Measurements from ENCODE around the gene RASA2. TPM values are rescaled to one million over a fixed set of nuclear protein-coding genes. Genes with fewer than 3 reads are reported as not detected.

Gene RASA2
- total and polyA plus RNA-seq, 2 of the 8 experiments (the other 6 are each of a cell fraction or from before 2014, with no cell fraction given) = 3.5 to 15.9 TPM

GRCh38 chr3:141618938-141619337 lies 132.1 kb downstream of the RASA2 start (continued):
- TF ChIP-seq, protein P1, sequence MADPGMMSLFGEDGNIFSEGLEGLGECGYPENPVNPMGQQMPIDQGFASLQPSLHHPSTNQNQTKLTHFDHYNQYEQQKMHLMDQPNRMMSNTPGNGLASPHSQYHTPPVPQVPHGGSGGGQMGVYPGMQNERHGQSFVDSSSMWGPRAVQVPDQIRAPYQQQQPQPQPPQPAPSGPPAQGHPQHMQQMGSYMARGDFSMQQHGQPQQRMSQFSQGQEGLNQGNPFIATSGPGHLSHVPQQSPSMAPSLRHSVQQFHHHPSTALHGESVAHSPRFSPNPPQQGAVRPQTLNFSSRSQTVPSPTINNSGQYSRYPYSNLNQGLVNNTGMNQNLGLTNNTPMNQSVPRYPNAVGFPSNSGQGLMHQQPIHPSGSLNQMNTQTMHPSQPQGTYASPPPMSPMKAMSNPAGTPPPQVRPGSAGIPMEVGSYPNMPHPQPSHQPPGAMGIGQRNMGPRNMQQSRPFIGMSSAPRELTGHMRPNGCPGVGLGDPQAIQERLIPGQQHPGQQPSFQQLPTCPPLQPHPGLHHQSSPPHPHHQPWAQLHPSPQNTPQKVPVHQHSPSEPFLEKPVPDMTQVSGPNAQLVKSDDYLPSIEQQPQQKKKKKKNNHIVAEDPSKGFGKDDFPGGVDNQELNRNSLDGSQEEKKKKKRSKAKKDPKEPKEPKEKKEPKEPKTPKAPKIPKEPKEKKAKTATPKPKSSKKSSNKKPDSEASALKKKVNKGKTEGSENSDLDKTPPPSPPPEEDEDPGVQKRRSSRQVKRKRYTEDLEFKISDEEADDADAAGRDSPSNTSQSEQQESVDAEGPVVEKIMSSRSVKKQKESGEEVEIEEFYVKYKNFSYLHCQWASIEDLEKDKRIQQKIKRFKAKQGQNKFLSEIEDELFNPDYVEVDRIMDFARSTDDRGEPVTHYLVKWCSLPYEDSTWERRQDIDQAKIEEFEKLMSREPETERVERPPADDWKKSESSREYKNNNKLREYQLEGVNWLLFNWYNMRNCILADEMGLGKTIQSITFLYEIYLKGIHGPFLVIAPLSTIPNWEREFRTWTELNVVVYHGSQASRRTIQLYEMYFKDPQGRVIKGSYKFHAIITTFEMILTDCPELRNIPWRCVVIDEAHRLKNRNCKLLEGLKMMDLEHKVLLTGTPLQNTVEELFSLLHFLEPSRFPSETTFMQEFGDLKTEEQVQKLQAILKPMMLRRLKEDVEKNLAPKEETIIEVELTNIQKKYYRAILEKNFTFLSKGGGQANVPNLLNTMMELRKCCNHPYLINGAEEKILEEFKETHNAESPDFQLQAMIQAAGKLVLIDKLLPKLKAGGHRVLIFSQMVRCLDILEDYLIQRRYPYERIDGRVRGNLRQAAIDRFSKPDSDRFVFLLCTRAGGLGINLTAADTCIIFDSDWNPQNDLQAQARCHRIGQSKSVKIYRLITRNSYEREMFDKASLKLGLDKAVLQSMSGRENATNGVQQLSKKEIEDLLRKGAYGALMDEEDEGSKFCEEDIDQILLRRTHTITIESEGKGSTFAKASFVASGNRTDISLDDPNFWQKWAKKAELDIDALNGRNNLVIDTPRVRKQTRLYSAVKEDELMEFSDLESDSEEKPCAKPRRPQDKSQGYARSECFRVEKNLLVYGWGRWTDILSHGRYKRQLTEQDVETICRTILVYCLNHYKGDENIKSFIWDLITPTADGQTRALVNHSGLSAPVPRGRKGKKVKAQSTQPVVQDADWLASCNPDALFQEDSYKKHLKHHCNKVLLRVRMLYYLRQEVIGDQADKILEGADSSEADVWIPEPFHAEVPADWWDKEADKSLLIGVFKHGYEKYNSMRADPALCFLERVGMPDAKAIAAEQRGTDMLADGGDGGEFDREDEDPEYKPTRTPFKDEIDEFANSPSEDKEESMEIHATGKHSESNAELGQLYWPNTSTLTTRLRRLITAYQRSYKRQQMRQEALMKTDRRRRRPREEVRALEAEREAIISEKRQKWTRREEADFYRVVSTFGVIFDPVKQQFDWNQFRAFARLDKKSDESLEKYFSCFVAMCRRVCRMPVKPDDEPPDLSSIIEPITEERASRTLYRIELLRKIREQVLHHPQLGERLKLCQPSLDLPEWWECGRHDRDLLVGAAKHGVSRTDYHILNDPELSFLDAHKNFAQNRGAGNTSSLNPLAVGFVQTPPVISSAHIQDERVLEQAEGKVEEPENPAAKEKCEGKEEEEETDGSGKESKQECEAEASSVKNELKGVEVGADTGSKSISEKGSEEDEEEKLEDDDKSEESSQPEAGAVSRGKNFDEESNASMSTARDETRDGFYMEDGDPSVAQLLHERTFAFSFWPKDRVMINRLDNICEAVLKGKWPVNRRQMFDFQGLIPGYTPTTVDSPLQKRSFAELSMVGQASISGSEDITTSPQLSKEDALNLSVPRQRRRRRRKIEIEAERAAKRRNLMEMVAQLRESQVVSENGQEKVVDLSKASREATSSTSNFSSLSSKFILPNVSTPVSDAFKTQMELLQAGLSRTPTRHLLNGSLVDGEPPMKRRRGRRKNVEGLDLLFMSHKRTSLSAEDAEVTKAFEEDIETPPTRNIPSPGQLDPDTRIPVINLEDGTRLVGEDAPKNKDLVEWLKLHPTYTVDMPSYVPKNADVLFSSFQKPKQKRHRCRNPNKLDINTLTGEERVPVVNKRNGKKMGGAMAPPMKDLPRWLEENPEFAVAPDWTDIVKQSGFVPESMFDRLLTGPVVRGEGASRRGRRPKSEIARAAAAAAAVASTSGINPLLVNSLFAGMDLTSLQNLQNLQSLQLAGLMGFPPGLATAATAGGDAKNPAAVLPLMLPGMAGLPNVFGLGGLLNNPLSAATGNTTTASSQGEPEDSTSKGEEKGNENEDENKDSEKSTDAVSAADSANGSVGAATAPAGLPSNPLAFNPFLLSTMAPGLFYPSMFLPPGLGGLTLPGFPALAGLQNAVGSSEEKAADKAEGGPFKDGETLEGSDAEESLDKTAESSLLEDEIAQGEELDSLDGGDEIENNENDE (IDR thresholded peaks at IDR 0.05; ENCODE audit: insufficient replicate concordance, low read length) = no peak
- TF ChIP-seq EZH2 (IDR thresholded peaks at IDR 0.05; ENCODE audit: low read depth, low read length, severe bottlenecking) (no peak), TEAD4 (IDR thresholded peaks at IDR 0.05; ENCODE audit: low read depth, low read length) (no peak), RXRA (IDR thresholded peaks at IDR 0.05; ENCODE audit: insufficient read depth, low read depth, low read length) (no peak), PHF8 (conservative IDR thresholded peaks at IDR 0.05; ENCODE audit: low read depth, low read length) (no peak), POLR2A (IDR thresholded peaks at IDR 0.05; ENCODE audit: control extremely low read depth in 1 of 2, low read depth in 2 of 2, low read length in 2 of 2) (no peak), POU5F1 (IDR thresholded peaks at IDR 0.05; ENCODE audit: low read depth, low read length) (no peak), CREB1 (IDR thresholded peaks at IDR 0.05) (no peak), RFX5 (IDR thresholded peaks at IDR 0.05; ENCODE audit: borderline replicate concordance, low read depth, low read length) (no peak), RBBP5 (IDR thresholded peaks at IDR 0.05; ENCODE audit: borderline replicate concordance, low read depth, low read length) (no peak)
- TF ChIP-seq, protein P2, sequence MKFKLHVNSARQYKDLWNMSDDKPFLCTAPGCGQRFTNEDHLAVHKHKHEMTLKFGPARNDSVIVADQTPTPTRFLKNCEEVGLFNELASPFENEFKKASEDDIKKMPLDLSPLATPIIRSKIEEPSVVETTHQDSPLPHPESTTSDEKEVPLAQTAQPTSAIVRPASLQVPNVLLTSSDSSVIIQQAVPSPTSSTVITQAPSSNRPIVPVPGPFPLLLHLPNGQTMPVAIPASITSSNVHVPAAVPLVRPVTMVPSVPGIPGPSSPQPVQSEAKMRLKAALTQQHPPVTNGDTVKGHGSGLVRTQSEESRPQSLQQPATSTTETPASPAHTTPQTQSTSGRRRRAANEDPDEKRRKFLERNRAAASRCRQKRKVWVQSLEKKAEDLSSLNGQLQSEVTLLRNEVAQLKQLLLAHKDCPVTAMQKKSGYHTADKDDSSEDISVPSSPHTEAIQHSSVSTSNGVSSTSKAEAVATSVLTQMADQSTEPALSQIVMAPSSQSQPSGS (IDR thresholded peaks at IDR 0.05; ENCODE audit: low read length) = no peak

Data from H1 (cell line).